SK-N-SH (cell line): Measurements from ENCODE around the gene DPP10. TPM values are rescaled to one million over a fixed set of nuclear protein-coding genes. Genes with fewer than 3 reads are reported as not detected.

Experiments
- CTCF ChIA-PET: fragments of 300-600, 350-600 bp; formaldehyde crosslinking; extraction: SDS; loops from one replicate; lab custom pipeline; 2021; lab: Yijun Ruan, JAX
- POLR2A ChIA-PET: fragments of 350-600 bp; sonication (Branson Sonifier 250); formaldehyde crosslinking; extraction: SDS; loops from one replicate; lab custom pipeline; 2020; ENCODE audit warnings: antibody characterized with exemption, inconsistent platforms; lab: Yijun Ruan, JAX
- DNase-seq: peaks from one replicate; pipeline ENCODE4 v3.0.0; 2012
- H2AFZ ChIP-seq: fragments of 200-600 bp; sonication (generic); 2 replicates; pipeline ENCODE4 v1.8.1; 2016; ENCODE audit warnings: antibody characterized with exemption, mild to moderate bottlenecking, low read depth
- H3F3A ChIP-seq: fragments of 200-600 bp; sonication (generic); replicated peaks from 2 replicates; pipeline ENCODE3; 2016; ENCODE audit warnings: antibody characterized with exemption, mild to moderate bottlenecking; ENCODE audit not compliant: insufficient read depth
- H3K27ac ChIP-seq, 2 experiments: fragments of 200-500 bp in 1 of 2; fragments of 200-600 bp in 1 of 2; sonication (Bioruptor generic) in 1 of 2; sonication (generic), shearing (Covaris generic) in 1 of 2; 2 replicates each; pipeline versions ENCODE4 v1.5.1 to v1.6.1; 2014 to 2016; ENCODE audit warnings: low read depth in 2 of 2, inconsistent platforms in 1 of 2, low read length in 1 of 2, mild to moderate bottlenecking in 1 of 2, mixed read lengths in 1 of 2
- H3K27me3 ChIP-seq: fragments of 200-600 bp; sonication (generic), shearing (Covaris generic); 2 replicates; pipeline ENCODE4 v1.6.1; 2016; ENCODE audit warnings: mixed run types; ENCODE audit not compliant: insufficient read depth
- H3K36me3 ChIP-seq, 2 experiments: fragments of 200-500 bp in 1 of 2; fragments of 200-600 bp in 1 of 2; sonication (Bioruptor generic) in 1 of 2; sonication (generic) in 1 of 2; replicated peaks in 1 of 2; 2 replicates each; pipeline versions ENCODE3 to v1.5.1; 2014 to 2016; ENCODE audit warnings: low read length in 1 of 2, mild to moderate bottlenecking in 1 of 2; ENCODE audit not compliant: insufficient read depth in 2 of 2, control insufficient read depth in 1 of 2
- H3K4me1 ChIP-seq, 2 experiments: fragments of 200-500 bp in 1 of 2; fragments of 200-600 bp in 1 of 2; sonication (Bioruptor generic) in 1 of 2; sonication (generic), shearing (Covaris generic) in 1 of 2; 2 replicates each; pipeline versions ENCODE4 v1.5.1 to v1.6.1; 2014 to 2016; ENCODE audit warnings: low read depth in 1 of 2, low read length in 1 of 2, mixed run types in 1 of 2; ENCODE audit not compliant: insufficient read depth in 2 of 2, control insufficient read depth in 1 of 2
- H3K4me2 ChIP-seq: fragments of 200-600 bp; sonication (generic), shearing (Covaris generic); 2 replicates; pipeline ENCODE4 v1.6.1; 2017; ENCODE audit warnings: mixed run types
- H3K4me3 ChIP-seq, 2 experiments: fragments of 200-500 bp in 1 of 2; fragments of 200-600 bp in 1 of 2; sonication (Bioruptor generic) in 1 of 2; sonication (generic), shearing (Covaris generic) in 1 of 2; 2 replicates each; pipeline versions ENCODE4 v1.5.1 to v1.8.1; 2014 to 2016; ENCODE audit warnings: low read depth in 2 of 2, inconsistent platforms in 1 of 2, low read length in 1 of 2, mild to moderate bottlenecking in 1 of 2, mixed read lengths in 1 of 2, moderate library complexity in 1 of 2
- H3K79me2 ChIP-seq: fragments of 200-600 bp; sonication (generic); 2 replicates; pipeline ENCODE4 v1.8.1; 2017; ENCODE audit warnings: mild to moderate bottlenecking; ENCODE audit not compliant: insufficient read depth
- H3K9ac ChIP-seq: fragments of 200-600 bp; sonication (generic); 2 replicates; pipeline ENCODE4 v1.6.1; 2017; ENCODE audit warnings: mixed run types
- H3K9me2 ChIP-seq: fragments of 200-600 bp; sonication (generic); 2 replicates; pipeline ENCODE4 v1.6.1; 2017; ENCODE audit warnings: mixed run types
- H3K9me3 ChIP-seq: fragments of 200-600 bp; sonication (generic); 2 replicates; pipeline ENCODE4 v1.6.1; 2017; ENCODE audit warnings: mixed run types, mild to moderate bottlenecking, moderate library complexity
- H4K20me1 ChIP-seq: fragments of 200-600 bp; sonication (generic); 2 replicates; pipeline ENCODE4 v1.6.1; 2017; ENCODE audit warnings: mild to moderate bottlenecking, mixed run types; ENCODE audit not compliant: insufficient read depth
- CHD2 ChIP-seq: fragments of 150-350 bp; IDR thresholded peaks from 2 replicates; pipeline ENCODE4 v1.6.1; 2018; ENCODE audit warnings: low read length; ENCODE audit not compliant: partially characterized antibody
- ELF1 ChIP-seq: IDR thresholded peaks from 2 replicates; pipeline ENCODE4 v1.4.0; 2012
- FOSL2 ChIP-seq: IDR thresholded peaks from 2 replicates; pipeline ENCODE4 v1.4.0; 2012; ENCODE audit warnings: low read depth, mild to moderate bottlenecking, moderate library complexity, borderline replicate concordance
- GABPA ChIP-seq: IDR thresholded peaks from 2 replicates; pipeline ENCODE4 v1.4.0; 2012; ENCODE audit warnings: low read depth, mild to moderate bottlenecking
- JUND ChIP-seq: IDR thresholded peaks from 2 replicates; pipeline ENCODE4 v1.4.0; 2012
- NFIC ChIP-seq: IDR thresholded peaks from 2 replicates; pipeline ENCODE4 v1.4.0; 2012; ENCODE audit warnings: borderline replicate concordance
- NRF1 ChIP-seq: IDR thresholded peaks from 2 replicates; pipeline ENCODE4 v1.6.1; 2012; ENCODE audit warnings: low read depth, mild to moderate bottlenecking, low read length
- RAD21 ChIP-seq: IDR thresholded peaks from 2 replicates; pipeline ENCODE4 v1.6.1; 2012; ENCODE audit warnings: mild to moderate bottlenecking, low read length
- RXRA ChIP-seq: IDR thresholded peaks from 2 replicates; pipeline ENCODE4 v1.4.0; 2012; ENCODE audit warnings: low read depth, mild to moderate bottlenecking, borderline replicate concordance
- WGBS: methylation state at CpG from one replicate; pipeline ENCODE4 v1.1.6; 2017; ENCODE audit warnings: low lambda C conversion rate; 5-methylcytosine and 5-hydroxymethylcytosine counted together
- polyA plus RNA-seq, 3 experiments: library from polyadenylated mRNA; depleted of rRNA; stranded (reverse); fragments of >200 nt; gene quantifications; 2 replicates each; pipeline ENCODE4 v1.2.3, GENCODE V29; 2012
- TF ChIP-seq, protein P1 (sequence below): fragments of 150-350 bp; IDR thresholded peaks from 2 replicates; pipeline ENCODE4 v1.6.1; 2016; ENCODE audit warnings: mild to moderate bottlenecking, low read depth, low read length
- TF ChIP-seq, protein P2 (sequence below): IDR thresholded peaks from 2 replicates; pipeline ENCODE4 v1.4.0; 2012; ENCODE audit warnings: low read depth, borderline replicate concordance
- TF ChIP-seq, protein P3 (sequence below): fragments of 200-600 bp; sonication (generic); IDR thresholded peaks from 2 replicates; pipeline ENCODE4 v1.6.1; 2017; ENCODE audit warnings: antibody characterized with exemption, mild to moderate bottlenecking, moderate library complexity

DPP10 gene
- polyA plus RNA-seq, 1 of the 3 experiments (the other 2 are of a cell fraction): not detected

DNA sequence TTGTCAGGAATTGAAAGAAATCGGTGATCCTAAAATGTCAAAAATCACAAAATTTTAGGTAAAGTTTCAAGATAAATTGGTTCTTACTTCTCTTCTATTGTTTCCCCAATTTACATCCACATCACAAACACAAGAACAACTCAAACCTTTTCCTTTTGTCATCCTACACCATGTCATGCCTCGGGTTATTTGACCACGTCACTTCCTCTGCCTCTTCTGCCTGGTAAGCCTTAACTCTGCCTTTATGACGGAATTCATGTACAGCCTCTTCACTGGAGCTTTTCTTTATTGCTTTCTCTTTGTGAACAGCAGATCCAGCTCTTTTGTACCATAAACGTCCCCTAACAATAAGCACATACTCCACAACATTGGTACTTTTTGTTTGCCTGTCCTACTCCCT lies 258.0 kb downstream of the DPP10 start:
- H3K4me3 ChIP-seq: no peak overlapping the region
- no peak overlapping the region for H3K9ac ChIP-seq
- H3K9me3 ChIP-seq: no peaks in the 10 kb centered on the region
- no peaks in the 10 kb centered on the region for H3K9me2 ChIP-seq
- no peaks in the 10 kb centered on the region for H4K20me1 ChIP-seq
- H3K79me2 ChIP-seq: no peaks in the 10 kb centered on the region
- no peaks in the 10 kb centered on the region for H3K36me3 ChIP-seq
- H3K4me1 ChIP-seq: no peaks in the 10 kb centered on the region
- 9% methylated on average over 5 of the region's 5 CpGs for WGBS
- no peaks in the 10 kb centered on the region for H3K27me3 ChIP-seq
- DNase-seq: no peak
- H3K27ac ChIP-seq: no peak overlapping the region
- no peak for TF ChIP-seq ELF1
- no peak for TF ChIP-seq JUND
- TF ChIP-seq CHD2: no peak
- TF ChIP-seq RAD21: no peak
- no peak for TF ChIP-seq GABPA
- no peak for TF ChIP-seq FOSL2
- TF ChIP-seq, protein P1, sequence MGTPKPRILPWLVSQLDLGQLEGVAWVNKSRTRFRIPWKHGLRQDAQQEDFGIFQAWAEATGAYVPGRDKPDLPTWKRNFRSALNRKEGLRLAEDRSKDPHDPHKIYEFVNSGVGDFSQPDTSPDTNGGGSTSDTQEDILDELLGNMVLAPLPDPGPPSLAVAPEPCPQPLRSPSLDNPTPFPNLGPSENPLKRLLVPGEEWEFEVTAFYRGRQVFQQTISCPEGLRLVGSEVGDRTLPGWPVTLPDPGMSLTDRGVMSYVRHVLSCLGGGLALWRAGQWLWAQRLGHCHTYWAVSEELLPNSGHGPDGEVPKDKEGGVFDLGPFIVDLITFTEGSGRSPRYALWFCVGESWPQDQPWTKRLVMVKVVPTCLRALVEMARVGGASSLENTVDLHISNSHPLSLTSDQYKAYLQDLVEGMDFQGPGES: no peak
- TF ChIP-seq RXRA: no peak
- TF ChIP-seq, protein P2, sequence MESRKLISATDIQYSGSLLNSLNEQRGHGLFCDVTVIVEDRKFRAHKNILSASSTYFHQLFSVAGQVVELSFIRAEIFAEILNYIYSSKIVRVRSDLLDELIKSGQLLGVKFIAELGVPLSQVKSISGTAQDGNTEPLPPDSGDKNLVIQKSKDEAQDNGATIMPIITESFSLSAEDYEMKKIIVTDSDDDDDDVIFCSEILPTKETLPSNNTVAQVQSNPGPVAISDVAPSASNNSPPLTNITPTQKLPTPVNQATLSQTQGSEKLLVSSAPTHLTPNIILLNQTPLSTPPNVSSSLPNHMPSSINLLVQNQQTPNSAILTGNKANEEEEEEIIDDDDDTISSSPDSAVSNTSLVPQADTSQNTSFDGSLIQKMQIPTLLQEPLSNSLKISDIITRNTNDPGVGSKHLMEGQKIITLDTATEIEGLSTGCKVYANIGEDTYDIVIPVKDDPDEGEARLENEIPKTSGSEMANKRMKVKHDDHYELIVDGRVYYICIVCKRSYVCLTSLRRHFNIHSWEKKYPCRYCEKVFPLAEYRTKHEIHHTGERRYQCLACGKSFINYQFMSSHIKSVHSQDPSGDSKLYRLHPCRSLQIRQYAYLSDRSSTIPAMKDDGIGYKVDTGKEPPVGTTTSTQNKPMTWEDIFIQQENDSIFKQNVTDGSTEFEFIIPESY: no peak
- no peak for TF ChIP-seq NFIC
- TF ChIP-seq, protein P3, sequence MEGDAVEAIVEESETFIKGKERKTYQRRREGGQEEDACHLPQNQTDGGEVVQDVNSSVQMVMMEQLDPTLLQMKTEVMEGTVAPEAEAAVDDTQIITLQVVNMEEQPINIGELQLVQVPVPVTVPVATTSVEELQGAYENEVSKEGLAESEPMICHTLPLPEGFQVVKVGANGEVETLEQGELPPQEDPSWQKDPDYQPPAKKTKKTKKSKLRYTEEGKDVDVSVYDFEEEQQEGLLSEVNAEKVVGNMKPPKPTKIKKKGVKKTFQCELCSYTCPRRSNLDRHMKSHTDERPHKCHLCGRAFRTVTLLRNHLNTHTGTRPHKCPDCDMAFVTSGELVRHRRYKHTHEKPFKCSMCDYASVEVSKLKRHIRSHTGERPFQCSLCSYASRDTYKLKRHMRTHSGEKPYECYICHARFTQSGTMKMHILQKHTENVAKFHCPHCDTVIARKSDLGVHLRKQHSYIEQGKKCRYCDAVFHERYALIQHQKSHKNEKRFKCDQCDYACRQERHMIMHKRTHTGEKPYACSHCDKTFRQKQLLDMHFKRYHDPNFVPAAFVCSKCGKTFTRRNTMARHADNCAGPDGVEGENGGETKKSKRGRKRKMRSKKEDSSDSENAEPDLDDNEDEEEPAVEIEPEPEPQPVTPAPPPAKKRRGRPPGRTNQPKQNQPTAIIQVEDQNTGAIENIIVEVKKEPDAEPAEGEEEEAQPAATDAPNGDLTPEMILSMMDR: no peak
- no peak for TF ChIP-seq NRF1
- TF ChIP-seq, all 33 proteins: peak for 0
- Histone ChIP-seq H3K4me2 (no peak overlapping the region), H2AFZ (no peak overlapping the region), H3F3A (no peaks in the 10 kb centered on the region)
- ChIA-PET CTCF (no interaction called here), POLR2A (no interaction called here)
